HK-2 (cell line): ENCODE results near the gene DLG2.

Experiments used
- DNase-seq: peaks from one replicate; pipeline ENCODE4 v3.0.0-alpha.2; 2018; ENCODE audit not compliant: unreplicated experiment

The DLG2 gene

DNA sequence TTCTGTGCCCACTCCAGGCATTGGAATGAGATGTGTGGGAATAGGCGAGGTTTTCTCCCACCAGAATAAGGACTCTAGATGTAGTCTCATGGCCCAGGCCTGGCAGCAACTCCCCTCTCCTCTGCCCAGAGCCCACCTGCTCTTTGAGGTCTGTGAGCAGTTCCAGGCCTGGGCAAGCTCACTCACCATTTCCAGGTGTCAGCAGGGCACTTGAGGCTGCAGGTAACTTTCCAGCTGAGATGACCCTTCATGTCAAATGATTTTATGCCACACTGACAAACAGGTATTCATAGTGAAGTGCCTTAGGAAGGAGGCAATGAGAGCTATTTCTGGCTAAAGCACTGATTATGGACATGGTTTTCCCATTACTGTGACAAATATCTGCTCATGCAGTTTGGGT, 2217.7 kb downstream of the DLG2 start:
- no peak for DNase-seq

- no peak for DNase-seq
Observed at GRCh38 chr11:83408946-83409345, 2218.2 kb downstream of the DLG2 start.
